ENCODE data around the gene STMN3.

- TF ChIP-seq CTCF (IDR thresholded peaks at IDR 0.05) (no peak), POLR2A (IDR thresholded peaks at IDR 0.05) (no peak)
These were observed 24.8 kb downstream of the STMN3 start for GRCh38 chr20:63628246-63628975.

Measured in lower leg skin (tissue), 3 donors.